GM13976 (cell line): ENCODE results near the gene CBLC.
"Not testable (repeated sequence)": the region's sequence is repeated elsewhere in the genome, so short reads cannot be mapped to it uniquely, and the experiment has no call there.

Experiments used
- DNase-seq: peaks from one replicate; pipeline ENCODE4 v3.0.0; 2012; ENCODE audit warnings: low spot score
- CTCF ChIP-seq: IDR thresholded peaks from 2 replicates; pipeline ENCODE4 v1.5.1; 2012; ENCODE audit warnings: borderline replicate concordance, mild to moderate bottlenecking; ENCODE audit not compliant: insufficient read depth; ENCODE audit errors: extremely low read depth, missing control alignments, control extremely low read depth
- in situ Hi-C: fragments of 300-500 bp; cut with MboI; formaldehyde crosslinking; loops from one replicate; pipeline ENCODE4 v1.12.0; 2022; ENCODE audit warnings: low sequenced_read_pairs, mixed read lengths, inconsistent platforms; ENCODE audit not compliant: unreplicated experiment

CBLC gene

GRCh38 chr19:44775676-44776240, 1.9 kb upstream of the CBLC start:
- in situ Hi-C loops, result no loop called here
- no peak for TF ChIP-seq CTCF
- no peak for DNase-seq

- no peak for DNase-seq
- in situ Hi-C loops, result no loop called here
- TF ChIP-seq CTCF, result no peak
Observed at GRCh38 chr19:44776402-44777096, 1.1 kb upstream of the CBLC start.

- DNase-seq, result no peak
- in situ Hi-C loops, result no loop called here
- TF ChIP-seq CTCF, result no peak
Observed at GRCh38 chr19:44779150-44779549, 1.5 kb downstream of the CBLC start.

DNA sequence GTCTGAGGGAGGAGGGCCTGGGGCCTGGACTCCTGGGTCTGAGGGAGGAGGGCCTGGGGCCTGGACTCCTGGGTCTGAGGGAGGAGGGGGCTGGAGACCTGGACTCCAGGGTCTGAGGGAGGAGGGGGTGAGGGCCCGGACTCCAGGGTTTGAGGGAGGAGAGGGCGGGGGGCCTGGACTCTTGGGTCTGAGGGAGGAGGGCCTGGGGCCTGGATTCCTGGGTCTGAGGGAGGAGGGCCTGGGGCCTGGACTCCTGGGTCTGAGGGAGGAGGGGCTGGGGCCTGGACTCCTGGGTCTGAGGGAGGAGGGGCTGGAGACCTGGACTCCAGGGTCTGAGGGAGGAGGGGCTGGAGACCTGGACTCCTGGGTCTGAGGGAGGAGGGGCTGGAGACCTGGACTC, 4.0 kb downstream of the CBLC start:
- not testable (repeated sequence) for DNase-seq
- in situ Hi-C loops, result loop anchor here (10.0 kb wide), 1 partner anchor 173 kb away; the partner anchor contains the start of gene CLPTM1

- in situ Hi-C loops, result loop anchor here (10.0 kb wide), 1 partner anchor 172 kb away; the partner anchor contains the start of gene CLPTM1
Observed at GRCh38 chr19:44782729-44783128, 5.0 kb downstream of the CBLC start.

DNA sequence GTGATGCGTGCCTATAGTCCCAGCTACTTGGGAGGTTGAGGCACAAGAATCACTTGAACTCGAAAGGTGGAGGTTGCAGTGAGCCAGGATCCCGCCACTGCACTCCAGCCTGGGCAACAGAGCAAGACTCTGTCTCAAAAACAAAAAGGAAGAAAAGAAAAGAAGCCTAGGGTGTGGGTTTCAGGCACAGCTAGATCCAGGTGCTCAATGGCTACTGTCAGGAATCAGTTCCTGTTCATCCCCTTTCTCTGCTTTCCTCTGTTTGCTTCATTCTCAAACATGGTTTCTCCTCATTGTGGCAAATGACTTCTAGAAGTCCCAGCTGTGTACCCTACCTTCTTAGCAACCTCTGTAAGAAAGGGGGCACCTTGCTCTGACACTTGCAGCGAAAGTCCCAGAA, 5.9 kb downstream of the CBLC start:
- no peak for DNase-seq
- in situ Hi-C loops, result loop anchor here (10.0 kb wide), 1 partner anchor 171 kb away; the partner anchor contains the start of gene CLPTM1
- TF ChIP-seq CTCF, result no peak

More at GRCh38 chr19:44782729-44783128, 5.0 kb downstream of the CBLC start:
- no peak for DNase-seq
- TF ChIP-seq CTCF, result no peak

- DNase-seq, result no peak
- TF ChIP-seq CTCF, result no peak
- in situ Hi-C loops, result loop anchor here (10.0 kb wide), 1 partner anchor 170 kb away; the partner anchor contains the start of gene CLPTM1
Observed at GRCh38 chr19:44785271-44785670, 7.6 kb downstream of the CBLC start.
